ENCODE data around the gene NHERF1.

The NHERF1 gene

DNA sequence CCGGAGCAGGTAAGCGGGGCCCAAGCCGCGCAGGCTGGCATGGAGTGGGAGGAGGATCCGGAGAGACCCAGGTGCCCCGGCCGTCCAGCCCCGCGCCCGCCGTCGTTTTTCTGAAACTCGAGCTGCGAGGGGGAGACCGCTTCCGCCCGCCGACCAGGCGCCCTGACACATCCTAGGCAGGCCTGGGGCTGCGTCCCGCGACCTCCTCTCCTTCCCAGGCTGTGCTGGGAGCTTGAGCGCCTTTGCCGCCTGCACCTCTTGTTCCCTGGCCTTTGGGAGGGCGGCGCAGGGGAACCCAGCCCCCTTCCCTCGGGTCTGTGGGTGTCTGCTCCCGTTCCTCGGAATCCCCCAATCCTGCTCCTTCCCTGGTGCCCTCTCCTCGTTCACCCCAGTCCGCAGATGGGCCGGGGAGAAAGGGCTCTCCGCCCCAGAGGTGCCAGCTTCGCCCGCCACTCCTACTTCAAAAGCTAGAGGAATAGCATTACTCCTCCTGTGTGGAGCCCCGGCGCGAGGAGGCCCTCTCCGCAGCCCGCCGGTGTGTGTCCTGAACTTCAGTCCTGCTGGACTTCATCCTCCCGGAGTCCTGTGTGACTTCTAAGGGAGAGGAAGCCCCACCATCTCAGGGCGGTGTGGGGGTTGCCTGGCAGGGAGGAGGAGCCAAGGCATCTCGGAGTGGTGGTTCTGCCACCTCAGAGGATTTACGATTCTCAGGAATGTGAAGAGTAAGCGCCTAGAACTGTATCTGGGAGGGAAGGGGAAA lies 1.0 kb downstream of the NHERF1 start:
- H3K27ac ChIP-seq (ENCODE audit: low read length) = no peak overlapping the region
- H3K4me3 ChIP-seq (ENCODE audit: low read length in 2 of 2) = peak overlapping the region; percentile 65 to 81
- no peaks in the 10 kb centered on the region for H3K9me3 ChIP-seq (ENCODE audit: control insufficient read depth in 2 of 2, low read length in 2 of 2)
- H3K27me3 ChIP-seq (ENCODE audit: control insufficient read depth in 1 of 2, insufficient read depth in 2 of 2, low read length in 2 of 2) = peaks cover 0 to 12% of the 10 kb centered on the region in 2 donors
- H3K4me1 ChIP-seq (ENCODE audit: control insufficient read depth, insufficient read depth, low read length) = peaks cover 26% of the 10 kb centered on the region
- peak overlapping the region; percentile 28 to 64 for H3K9ac ChIP-seq (ENCODE audit: low read length in 2 of 2)
- no peaks in the 10 kb centered on the region for H3K36me3 ChIP-seq (ENCODE audit: control insufficient read depth in 2 of 2, insufficient read depth in 2 of 2, low read length in 2 of 2)

DNA sequence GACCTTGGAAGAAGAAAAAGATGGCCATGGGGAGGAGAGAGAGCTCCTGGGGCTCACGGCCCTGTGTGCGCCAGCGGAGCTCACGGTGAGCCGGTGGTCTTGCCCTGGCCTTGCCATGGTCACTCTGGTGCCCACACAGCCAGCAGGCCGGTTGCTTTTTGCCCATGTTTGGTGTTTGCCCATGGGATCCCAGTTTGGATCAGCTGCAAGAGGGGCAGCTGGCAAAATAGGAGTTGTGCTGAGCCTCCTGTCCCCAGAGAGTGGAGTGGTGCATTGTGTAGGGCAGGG lies 1.6 kb downstream of the NHERF1 start:
- Histone ChIP-seq H3K9ac (ENCODE audit: low read length in 2 of 2) (no peak overlapping the region), H3K27me3 (ENCODE audit: control insufficient read depth in 1 of 2, insufficient read depth in 2 of 2, low read length in 2 of 2) (peaks cover 0 to 10% of the 10 kb centered on the region in 2 donors), H3K27ac (ENCODE audit: low read length) (no peak overlapping the region), H3K36me3 (ENCODE audit: control insufficient read depth in 2 of 2, insufficient read depth in 2 of 2, low read length in 2 of 2) (no peaks in the 10 kb centered on the region), H3K4me1 (ENCODE audit: control insufficient read depth, insufficient read depth, low read length) (peaks cover 21% of the 10 kb centered on the region), H3K9me3 (ENCODE audit: control insufficient read depth in 2 of 2, low read length in 2 of 2) (no peaks in the 10 kb centered on the region), H3K4me3 (ENCODE audit: low read length in 2 of 2) (peak overlapping the region in 1 of 2 donors; percentile 81)

DNA sequence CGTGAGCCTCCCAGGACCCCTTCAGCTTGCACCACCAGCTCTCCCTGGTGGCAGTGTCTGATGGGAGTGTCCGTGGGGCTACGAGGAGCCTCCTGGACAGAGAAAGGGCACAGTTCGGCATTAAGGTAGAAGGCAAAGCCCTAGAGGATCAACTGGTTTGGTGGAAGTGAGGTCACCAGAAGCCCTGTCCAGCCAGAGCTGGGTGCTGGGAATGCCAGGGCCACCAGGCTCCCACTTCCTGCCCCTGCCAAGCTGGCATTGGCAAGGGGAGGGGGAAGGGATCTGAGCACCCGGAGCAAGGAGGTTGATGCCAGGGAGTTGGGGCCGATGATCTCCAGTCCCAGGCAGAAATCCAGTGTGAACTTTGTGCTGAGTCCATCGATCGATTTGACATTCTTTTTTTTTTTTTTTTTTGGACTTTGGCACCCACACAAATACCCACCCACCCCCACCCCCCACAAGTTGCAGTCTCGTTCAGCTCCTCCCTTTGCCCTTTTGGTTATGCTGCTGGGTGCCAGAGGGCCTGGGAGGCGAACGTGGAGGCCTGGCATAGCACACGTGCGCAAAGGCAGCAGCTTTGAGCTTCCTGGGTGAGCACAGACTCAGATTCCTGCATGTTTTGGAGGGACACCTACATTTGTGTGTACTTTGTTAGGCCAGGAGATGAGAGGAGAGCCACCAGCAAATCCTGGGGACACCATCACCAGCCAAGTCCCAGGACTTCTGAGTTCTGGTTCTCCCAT lies 2.1 kb downstream of the NHERF1 start:
- peaks cover 0 to 10% of the 10 kb centered on the region in 2 donors for H3K27me3 ChIP-seq (ENCODE audit: control insufficient read depth in 1 of 2, insufficient read depth in 2 of 2, low read length in 2 of 2)
- no peaks in the 10 kb centered on the region for H3K36me3 ChIP-seq (ENCODE audit: control insufficient read depth in 2 of 2, insufficient read depth in 2 of 2, low read length in 2 of 2)
- no peaks in the 10 kb centered on the region for H3K9me3 ChIP-seq (ENCODE audit: control insufficient read depth in 2 of 2, low read length in 2 of 2)
- peak overlapping the region in 1 of 2 donors; percentile 81 for H3K4me3 ChIP-seq (ENCODE audit: low read length in 2 of 2)
- no peak overlapping the region for H3K27ac ChIP-seq (ENCODE audit: low read length)
- H3K4me1 ChIP-seq (ENCODE audit: control insufficient read depth, insufficient read depth, low read length) = peaks cover 20% of the 10 kb centered on the region
- H3K9ac ChIP-seq (ENCODE audit: low read length in 2 of 2) = no peak overlapping the region

GRCh38 chr17:74752415-74752814 lies 4.0 kb downstream of the NHERF1 start:
- H3K36me3 ChIP-seq (ENCODE audit: control insufficient read depth in 2 of 2, insufficient read depth in 2 of 2, low read length in 2 of 2) = no peaks in the 10 kb centered on the region
- peaks cover 20% of the 10 kb centered on the region for H3K4me1 ChIP-seq (ENCODE audit: control insufficient read depth, insufficient read depth, low read length)
- H3K9ac ChIP-seq (ENCODE audit: low read length in 2 of 2) = no peak overlapping the region
- peaks cover 0 to 10% of the 10 kb centered on the region in 2 donors for H3K27me3 ChIP-seq (ENCODE audit: control insufficient read depth in 1 of 2, insufficient read depth in 2 of 2, low read length in 2 of 2)
- no peaks in the 10 kb centered on the region for H3K9me3 ChIP-seq (ENCODE audit: control insufficient read depth in 2 of 2, low read length in 2 of 2)
- no peak overlapping the region for H3K27ac ChIP-seq (ENCODE audit: low read length)
- H3K4me3 ChIP-seq (ENCODE audit: low read length in 2 of 2) = no peak overlapping the region

DNA sequence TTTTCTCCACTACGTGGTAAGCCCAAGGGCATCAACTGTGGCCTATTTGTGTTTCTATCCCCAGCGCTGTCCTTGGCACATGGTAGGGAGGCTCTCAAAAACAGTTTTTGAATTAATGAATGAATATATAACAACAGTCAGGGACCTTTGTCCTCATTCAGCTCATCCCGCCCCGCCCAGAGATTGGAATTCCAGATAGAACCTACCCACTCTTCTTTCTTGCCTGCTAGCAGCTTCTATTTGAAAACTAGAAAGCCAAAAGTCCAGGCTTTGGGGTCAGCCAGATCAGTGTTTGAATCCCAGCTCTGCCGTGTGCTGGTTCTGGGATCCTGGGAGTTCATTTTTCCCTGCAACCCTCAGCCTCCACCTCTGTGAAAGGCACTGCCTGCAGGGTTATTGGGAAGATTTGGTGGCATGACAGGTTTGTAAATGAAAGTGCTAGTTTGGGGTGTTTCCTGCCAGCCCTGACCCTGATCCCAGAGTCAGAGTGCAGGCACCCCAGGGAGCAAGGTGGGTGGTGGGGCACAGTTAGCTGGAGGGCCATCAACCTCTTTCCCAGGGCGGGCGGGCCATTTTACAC lies 4.5 kb downstream of the NHERF1 start:
- no peaks in the 10 kb centered on the region for H3K9me3 ChIP-seq (ENCODE audit: control insufficient read depth in 2 of 2, low read length in 2 of 2)
- no peak overlapping the region for H3K4me3 ChIP-seq (ENCODE audit: low read length in 2 of 2)
- no peak overlapping the region for H3K9ac ChIP-seq (ENCODE audit: low read length in 2 of 2)
- peaks cover 24% of the 10 kb centered on the region for H3K4me1 ChIP-seq (ENCODE audit: control insufficient read depth, insufficient read depth, low read length)
- H3K27me3 ChIP-seq (ENCODE audit: control insufficient read depth in 1 of 2, insufficient read depth in 2 of 2, low read length in 2 of 2) = peaks cover 0 to 10% of the 10 kb centered on the region in 2 donors
- no peaks in the 10 kb centered on the region for H3K36me3 ChIP-seq (ENCODE audit: control insufficient read depth in 2 of 2, insufficient read depth in 2 of 2, low read length in 2 of 2)
- H3K27ac ChIP-seq (ENCODE audit: low read length) = no peak overlapping the region

- Histone ChIP-seq H3K9me3 (ENCODE audit: control insufficient read depth in 2 of 2, low read length in 2 of 2) (no peaks in the 10 kb centered on the region), H3K36me3 (ENCODE audit: control insufficient read depth in 2 of 2, insufficient read depth in 2 of 2, low read length in 2 of 2) (no peaks in the 10 kb centered on the region), H3K4me3 (ENCODE audit: low read length in 2 of 2) (no peak overlapping the region), H3K27me3 (ENCODE audit: control insufficient read depth in 1 of 2, insufficient read depth in 2 of 2, low read length in 2 of 2) (peaks cover 0 to 3% of the 10 kb centered on the region in 2 donors), H3K27ac (ENCODE audit: low read length) (no peak overlapping the region), H3K9ac (ENCODE audit: low read length in 2 of 2) (no peak overlapping the region), H3K4me1 (ENCODE audit: control insufficient read depth, insufficient read depth, low read length) (peaks cover 23% of the 10 kb centered on the region)
Observed at GRCh38 chr17:74754832-74755231, 6.4 kb downstream of the NHERF1 start.

DNA sequence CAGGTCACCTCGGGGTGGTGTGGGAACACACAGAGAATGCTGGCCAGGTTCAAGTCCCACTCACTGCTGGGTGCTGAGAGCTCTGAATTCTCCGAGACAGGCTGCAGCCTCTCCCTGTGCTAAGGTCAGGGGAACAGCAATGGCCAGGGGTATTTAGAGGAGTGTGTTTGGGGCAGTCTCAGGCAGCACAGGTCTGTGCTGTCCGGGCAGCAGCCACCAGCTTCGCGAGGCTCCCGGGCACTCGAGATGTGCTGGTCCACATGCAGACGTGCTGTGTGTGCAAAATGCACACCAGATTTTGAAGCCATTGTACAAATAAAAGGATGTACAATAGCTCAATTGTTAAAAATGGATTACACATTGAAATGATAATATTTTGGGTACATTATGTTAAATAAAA lies 7.1 kb downstream of the NHERF1 start:
- Histone ChIP-seq H3K36me3 (ENCODE audit: control insufficient read depth in 2 of 2, insufficient read depth in 2 of 2, low read length in 2 of 2) (no peaks in the 10 kb centered on the region), H3K27ac (ENCODE audit: low read length) (no peak overlapping the region), H3K27me3 (ENCODE audit: control insufficient read depth in 1 of 2, insufficient read depth in 2 of 2, low read length in 2 of 2) (no peaks in the 10 kb centered on the region), H3K4me3 (ENCODE audit: low read length in 2 of 2) (no peak overlapping the region), H3K4me1 (ENCODE audit: control insufficient read depth, insufficient read depth, low read length) (peaks cover 17% of the 10 kb centered on the region), H3K9ac (ENCODE audit: low read length in 2 of 2) (no peak overlapping the region), H3K9me3 (ENCODE audit: control insufficient read depth in 2 of 2, low read length in 2 of 2) (no peaks in the 10 kb centered on the region)

GRCh38 chr17:74756891-74757290 lies 8.5 kb downstream of the NHERF1 start:
- H3K27me3 ChIP-seq (ENCODE audit: control insufficient read depth in 1 of 2, insufficient read depth in 2 of 2, low read length in 2 of 2) = no peaks in the 10 kb centered on the region
- H3K9ac ChIP-seq (ENCODE audit: low read length in 2 of 2) = no peak overlapping the region
- no peak overlapping the region for H3K27ac ChIP-seq (ENCODE audit: low read length)
- no peaks in the 10 kb centered on the region for H3K9me3 ChIP-seq (ENCODE audit: control insufficient read depth in 2 of 2, low read length in 2 of 2)
- H3K36me3 ChIP-seq (ENCODE audit: control insufficient read depth in 2 of 2, insufficient read depth in 2 of 2, low read length in 2 of 2) = no peaks in the 10 kb centered on the region
- no peak overlapping the region for H3K4me3 ChIP-seq (ENCODE audit: low read length in 2 of 2)
- H3K4me1 ChIP-seq (ENCODE audit: control insufficient read depth, insufficient read depth, low read length) = peaks cover 15% of the 10 kb centered on the region

DNA sequence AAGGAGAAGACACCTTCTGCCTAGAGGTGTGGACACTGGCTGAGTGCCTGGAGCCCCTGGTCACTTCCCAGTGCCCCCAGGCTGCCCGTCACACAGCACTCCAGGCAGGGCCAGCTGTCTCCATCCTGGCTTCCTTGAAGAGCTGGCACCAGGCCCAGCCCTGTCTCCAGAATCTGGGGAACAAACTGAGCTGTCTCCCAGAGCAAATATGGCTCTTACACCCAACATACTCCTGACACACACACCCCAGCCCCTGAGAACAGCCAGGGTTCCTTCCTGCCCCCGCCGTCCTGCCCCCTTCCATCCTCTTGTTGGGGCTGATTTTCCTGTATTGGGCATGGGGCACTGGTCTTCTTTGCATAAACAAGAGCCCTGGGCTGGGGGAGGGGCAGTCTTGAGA lies 9.1 kb downstream of the NHERF1 start:
- Histone ChIP-seq H3K4me3 (ENCODE audit: low read length in 2 of 2) (no peak overlapping the region), H3K36me3 (ENCODE audit: control insufficient read depth in 2 of 2, insufficient read depth in 2 of 2, low read length in 2 of 2) (no peaks in the 10 kb centered on the region), H3K9me3 (ENCODE audit: control insufficient read depth in 2 of 2, low read length in 2 of 2) (no peaks in the 10 kb centered on the region), H3K27ac (ENCODE audit: low read length) (no peak overlapping the region), H3K4me1 (ENCODE audit: control insufficient read depth, insufficient read depth, low read length) (peaks cover 15% of the 10 kb centered on the region), H3K9ac (ENCODE audit: low read length in 2 of 2) (no peak overlapping the region), H3K27me3 (ENCODE audit: control insufficient read depth in 1 of 2, insufficient read depth in 2 of 2, low read length in 2 of 2) (no peaks in the 10 kb centered on the region)

GRCh38 chr17:74757931-74758847 lies 9.8 kb downstream of the NHERF1 start:
- H3K9me3 ChIP-seq (ENCODE audit: control insufficient read depth in 2 of 2, low read length in 2 of 2) = no peaks in the 10 kb centered on the region
- H3K4me3 ChIP-seq (ENCODE audit: low read length in 2 of 2) = no peak overlapping the region
- no peaks in the 10 kb centered on the region for H3K36me3 ChIP-seq (ENCODE audit: control insufficient read depth in 2 of 2, insufficient read depth in 2 of 2, low read length in 2 of 2)
- no peak overlapping the region for H3K27ac ChIP-seq (ENCODE audit: low read length)
- no peak overlapping the region for H3K9ac ChIP-seq (ENCODE audit: low read length in 2 of 2)
- peaks cover 18% of the 10 kb centered on the region for H3K4me1 ChIP-seq (ENCODE audit: control insufficient read depth, insufficient read depth, low read length)
- no peaks in the 10 kb centered on the region for H3K27me3 ChIP-seq (ENCODE audit: control insufficient read depth in 1 of 2, insufficient read depth in 2 of 2, low read length in 2 of 2)

Measured in stomach smooth muscle (tissue), 2 donors.